ENCODE results near the gene CYP19A1. TPM values are rescaled to one million over a fixed set of nuclear protein-coding genes. Genes with fewer than 3 reads are reported as not detected.

CYP19A1 gene
- polyA plus RNA-seq, 1 experiment, result 0.06 TPM

GRCh38 chr15:51186181-51186705, 152.2 kb downstream of the CYP19A1 start:
- Histone ChIP-seq H3K27me3 (ENCODE audit: control insufficient read depth, insufficient read depth, low read length) (peaks cover 13% of the 10 kb centered on the region), H3K4me3 (ENCODE audit: low read depth, low read length) (no peak overlapping the region), H3K36me3 (ENCODE audit: control insufficient read depth, insufficient read depth, low read length) (no peaks in the 10 kb centered on the region)
- DNase-seq (ENCODE audit: low read depth), result no peak
- ChIA-PET POLR2A (no interaction called here), CTCF (interaction anchor here (1.0 to 7.5 kb wide), 3 partner anchors 11 to 72 kb away, joined by 3 to 95 read pairs (median 3); no protein-coding TSS in a partner anchor)
- TF ChIP-seq, protein P1, sequence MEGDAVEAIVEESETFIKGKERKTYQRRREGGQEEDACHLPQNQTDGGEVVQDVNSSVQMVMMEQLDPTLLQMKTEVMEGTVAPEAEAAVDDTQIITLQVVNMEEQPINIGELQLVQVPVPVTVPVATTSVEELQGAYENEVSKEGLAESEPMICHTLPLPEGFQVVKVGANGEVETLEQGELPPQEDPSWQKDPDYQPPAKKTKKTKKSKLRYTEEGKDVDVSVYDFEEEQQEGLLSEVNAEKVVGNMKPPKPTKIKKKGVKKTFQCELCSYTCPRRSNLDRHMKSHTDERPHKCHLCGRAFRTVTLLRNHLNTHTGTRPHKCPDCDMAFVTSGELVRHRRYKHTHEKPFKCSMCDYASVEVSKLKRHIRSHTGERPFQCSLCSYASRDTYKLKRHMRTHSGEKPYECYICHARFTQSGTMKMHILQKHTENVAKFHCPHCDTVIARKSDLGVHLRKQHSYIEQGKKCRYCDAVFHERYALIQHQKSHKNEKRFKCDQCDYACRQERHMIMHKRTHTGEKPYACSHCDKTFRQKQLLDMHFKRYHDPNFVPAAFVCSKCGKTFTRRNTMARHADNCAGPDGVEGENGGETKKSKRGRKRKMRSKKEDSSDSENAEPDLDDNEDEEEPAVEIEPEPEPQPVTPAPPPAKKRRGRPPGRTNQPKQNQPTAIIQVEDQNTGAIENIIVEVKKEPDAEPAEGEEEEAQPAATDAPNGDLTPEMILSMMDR (IDR thresholded peaks at IDR 0.05; ENCODE audit: insufficient read depth, low read depth, low read length), result no peak

DNA sequence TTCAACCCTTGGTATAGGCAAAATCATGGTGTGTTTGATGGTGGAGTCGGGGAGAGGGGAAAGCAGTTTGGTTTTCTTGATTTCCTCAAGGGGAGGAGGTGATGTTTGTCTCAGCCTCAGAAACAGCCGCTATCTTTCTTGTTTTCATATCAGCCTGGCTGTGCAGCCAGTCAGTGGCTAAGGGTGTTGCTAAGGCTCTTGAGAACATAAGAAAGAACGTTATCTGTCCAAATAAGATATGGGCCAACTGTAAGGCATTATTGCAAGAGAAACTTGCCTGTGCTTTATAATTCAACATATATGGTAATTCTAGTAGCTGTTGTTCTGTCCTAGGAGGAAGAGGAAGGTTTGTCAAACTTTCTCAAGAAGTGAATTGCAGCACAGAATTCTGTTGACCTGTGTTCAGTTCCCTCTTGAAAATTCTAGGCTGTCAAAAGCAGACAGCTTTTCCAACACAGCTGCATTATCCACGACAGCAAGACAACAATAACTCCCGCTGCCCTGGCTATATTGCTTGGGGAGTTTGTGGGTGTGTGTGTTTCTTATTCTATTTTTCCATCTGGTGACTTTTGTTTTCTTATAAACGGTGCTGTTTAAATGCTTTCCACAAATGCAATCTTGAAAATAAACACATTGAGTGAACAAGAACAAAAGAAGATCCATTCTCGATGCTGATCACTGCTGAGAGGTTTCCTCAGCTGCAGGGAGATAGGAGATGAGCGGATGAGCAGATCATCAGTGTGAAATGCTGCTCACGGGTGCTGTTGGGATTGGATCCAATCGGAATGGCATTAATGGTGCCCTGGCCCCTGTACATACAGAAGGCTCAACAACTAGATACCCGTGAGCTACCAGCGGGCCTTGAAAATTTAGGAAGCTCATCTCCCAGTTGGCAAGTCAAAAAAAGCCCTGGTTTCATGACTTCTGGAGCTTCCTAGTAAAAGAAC, 152.9 kb downstream of the CYP19A1 start:
- peaks cover 14% of the 10 kb centered on the region for H3K27me3 ChIP-seq (ENCODE audit: control insufficient read depth, insufficient read depth, low read length)
- ChIA-PET POLR2A (no interaction called here), CTCF (interaction anchor here (1.0 to 7.5 kb wide), 5 partner anchors 8 to 195 kb away, joined by 3 to 95 read pairs (median 3); no protein-coding TSS in a partner anchor)
- DNase-seq (ENCODE audit: low read depth), result no peak
- no peaks in the 10 kb centered on the region for H3K36me3 ChIP-seq (ENCODE audit: control insufficient read depth, insufficient read depth, low read length)
- TF ChIP-seq, protein P1 (IDR thresholded peaks at IDR 0.05; ENCODE audit: insufficient read depth, low read depth, low read length), result no peak
- H3K4me3 ChIP-seq (ENCODE audit: low read depth, low read length), result no peak overlapping the region

GRCh38 chr15:51184627-51185026, 153.8 kb downstream of the CYP19A1 start:
- Histone ChIP-seq H3K4me3 (ENCODE audit: low read depth, low read length) (no peak overlapping the region), H3K27me3 (ENCODE audit: control insufficient read depth, insufficient read depth, low read length) (peaks cover 16% of the 10 kb centered on the region), H3K36me3 (ENCODE audit: control insufficient read depth, insufficient read depth, low read length) (no peaks in the 10 kb centered on the region)
- POLR2A ChIA-PET, result no interaction called here
- TF ChIP-seq, protein P1 (IDR thresholded peaks at IDR 0.05; ENCODE audit: insufficient read depth, low read depth, low read length), result no peak
- DNase-seq (ENCODE audit: low read depth), result no peak
- CTCF ChIA-PET, result interaction anchor here (0.6 to 7.5 kb wide), 5 partner anchors 8 to 196 kb away, joined by 3 to 95 read pairs (median 4); no protein-coding TSS in a partner anchor

DNA sequence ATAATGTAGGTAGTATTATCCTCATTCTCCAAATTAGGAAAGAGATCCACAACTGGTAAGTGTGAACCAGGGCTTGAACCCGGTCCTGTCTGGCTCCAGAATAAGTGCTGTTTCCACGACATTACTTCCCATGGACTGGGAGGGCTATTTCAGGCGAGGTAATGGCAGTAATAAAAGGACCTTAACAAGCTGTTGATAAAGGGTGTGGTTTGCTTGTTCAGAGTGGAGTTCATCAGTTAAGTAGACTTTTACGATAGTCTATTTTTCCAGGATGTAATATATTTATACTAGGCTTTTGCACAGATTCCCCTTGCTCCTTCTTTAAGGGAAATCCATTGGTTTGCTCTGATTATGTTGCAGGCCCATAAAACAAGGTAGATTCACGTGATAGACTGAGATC, 155.3 kb downstream of the CYP19A1 start:
- Histone ChIP-seq H3K4me3 (ENCODE audit: low read depth, low read length) (no peak overlapping the region), H3K36me3 (ENCODE audit: control insufficient read depth, insufficient read depth, low read length) (no peaks in the 10 kb centered on the region), H3K27me3 (ENCODE audit: control insufficient read depth, insufficient read depth, low read length) (peaks cover 16% of the 10 kb centered on the region)
- ChIA-PET POLR2A (no interaction called here), CTCF (interaction anchor here (1.2 to 7.5 kb wide), 3 partner anchors 10 to 16 kb away, joined by 4 to 95 read pairs (median 49); no protein-coding TSS in a partner anchor)
- DNase-seq (ENCODE audit: low read depth), result no peak
- TF ChIP-seq, protein P1 (IDR thresholded peaks at IDR 0.05; ENCODE audit: insufficient read depth, low read depth, low read length), result no peak

- DNase-seq (ENCODE audit: low read depth), result no peak
- H3K36me3 ChIP-seq (ENCODE audit: control insufficient read depth, insufficient read depth, low read length), result no peaks in the 10 kb centered on the region
- ChIA-PET POLR2A (no interaction called here), CTCF (interaction anchor here (0.6 to 7.5 kb wide), 3 partner anchors 11 to 219 kb away, joined by 3 to 95 read pairs (median 49); no protein-coding TSS in a partner anchor)
- TF ChIP-seq, protein P1 (IDR thresholded peaks at IDR 0.05; ENCODE audit: insufficient read depth, low read depth, low read length), result no peak
- no peak overlapping the region for H3K4me3 ChIP-seq (ENCODE audit: low read depth, low read length)
- H3K27me3 ChIP-seq (ENCODE audit: control insufficient read depth, insufficient read depth, low read length), result peaks cover 16% of the 10 kb centered on the region
These were observed 156.5 kb downstream of the CYP19A1 start for GRCh38 chr15:51181905-51182304.
